ENCODE measurements around the gene SHANK3.

SHANK3 gene

GRCh38 chr22:50672471-50673230 is at the start of gene SHANK3:
Gene SHANK3 (plus strand): TSS chr22:50672823.
- peaks cover 0 to 18% (median 15%) of the 10 kb centered on the region in 4 donors for H3K4me1 ChIP-seq
- no peak for TF ChIP-seq CTCF (IDR thresholded peaks at IDR 0.05)
- peak within 1 kb of the TSS; percentile 37 to 48 for H3K4me3 ChIP-seq
- H3K27me3 ChIP-seq = peaks cover 0 to 69% of the 10 kb centered on the region in 2 donors
- intact Hi-C loops (cut with DNase I; ENCODE audit: low total_unique reads) = no loop called here
- H3K27ac ChIP-seq = no peak within 1 kb of the TSS
- DNase-seq = peak in 1 of 2 donors; percentile 28
- no peaks in the 10 kb centered on the region for H3K9me3 ChIP-seq
- H3K36me3 ChIP-seq = no peaks in the 10 kb centered on the region

DNA sequence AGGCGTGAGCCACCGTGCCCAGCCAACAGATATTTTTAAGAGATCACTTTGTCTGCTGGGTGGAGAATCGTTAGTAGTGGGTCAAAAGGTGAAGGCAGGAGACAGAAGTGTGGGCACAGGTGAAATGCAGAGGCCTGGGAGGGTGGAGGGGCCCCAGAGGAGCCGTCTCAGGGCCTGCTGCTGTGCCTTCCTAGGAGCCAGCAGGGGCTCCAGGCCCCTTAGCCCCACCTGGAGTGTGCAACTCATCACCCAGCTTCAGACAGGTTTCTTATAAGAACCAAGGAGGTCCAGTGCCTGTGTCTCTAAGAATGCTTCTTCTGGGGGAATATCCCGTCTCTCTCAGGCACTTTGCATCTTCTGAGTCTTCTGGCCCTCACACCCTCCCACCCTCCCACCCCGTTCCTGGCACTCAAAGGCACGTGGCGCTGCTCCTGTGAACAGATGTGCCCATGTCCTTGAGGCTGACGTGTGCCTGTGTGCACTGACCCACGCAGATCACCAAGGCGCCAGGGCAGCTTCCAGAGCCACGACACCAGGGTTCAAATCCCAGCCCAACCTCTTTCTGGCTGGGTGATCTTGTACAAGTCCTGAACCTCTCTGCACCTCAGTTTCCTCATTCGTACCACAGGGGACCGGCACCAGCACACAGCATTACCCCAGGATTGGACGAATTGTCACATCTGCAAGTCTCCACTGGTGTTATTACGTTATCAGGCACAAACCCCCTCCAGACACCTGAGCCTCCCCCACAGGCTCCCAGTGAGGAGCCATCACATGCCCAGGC is 48.1 kb upstream of the SHANK3 start:
- H3K27me3 ChIP-seq = peaks cover 0 to 16% of the 10 kb centered on the region in 2 donors
- H3K4me3 ChIP-seq = no peak overlapping the region
- no peak for TF ChIP-seq CTCF (IDR thresholded peaks at IDR 0.05)
- H3K27ac ChIP-seq = no peak overlapping the region
- peaks cover 0 to 16% (median 0%) of the 10 kb centered on the region in 3 donors for H3K36me3 ChIP-seq
- intact Hi-C loops (cut with DNase I; ENCODE audit: low total_unique reads) = no loop called here
- peaks cover 0 to 33% (median 23%) of the 10 kb centered on the region in 4 donors for H3K4me1 ChIP-seq
- H3K9me3 ChIP-seq = no peaks in the 10 kb centered on the region
- no peak for DNase-seq

- Histone ChIP-seq H3K36me3 (peaks cover 0 to 16% (median 0%) of the 10 kb centered on the region in 3 donors), H3K27me3 (peaks cover 0 to 10% of the 10 kb centered on the region in 2 donors), H3K27ac (no peak overlapping the region), H3K9me3 (no peaks in the 10 kb centered on the region), H3K4me3 (no peak overlapping the region), H3K4me1 (peaks cover 0 to 30% (median 21%) of the 10 kb centered on the region in 4 donors)
- no peak for TF ChIP-seq CTCF (IDR thresholded peaks at IDR 0.05)
- DNase-seq = no peak
- intact Hi-C loops (cut with DNase I; ENCODE audit: low total_unique reads) = no loop called here
Observed at GRCh38 chr22:50625131-50625567, 47.5 kb upstream of the SHANK3 start.

DNA sequence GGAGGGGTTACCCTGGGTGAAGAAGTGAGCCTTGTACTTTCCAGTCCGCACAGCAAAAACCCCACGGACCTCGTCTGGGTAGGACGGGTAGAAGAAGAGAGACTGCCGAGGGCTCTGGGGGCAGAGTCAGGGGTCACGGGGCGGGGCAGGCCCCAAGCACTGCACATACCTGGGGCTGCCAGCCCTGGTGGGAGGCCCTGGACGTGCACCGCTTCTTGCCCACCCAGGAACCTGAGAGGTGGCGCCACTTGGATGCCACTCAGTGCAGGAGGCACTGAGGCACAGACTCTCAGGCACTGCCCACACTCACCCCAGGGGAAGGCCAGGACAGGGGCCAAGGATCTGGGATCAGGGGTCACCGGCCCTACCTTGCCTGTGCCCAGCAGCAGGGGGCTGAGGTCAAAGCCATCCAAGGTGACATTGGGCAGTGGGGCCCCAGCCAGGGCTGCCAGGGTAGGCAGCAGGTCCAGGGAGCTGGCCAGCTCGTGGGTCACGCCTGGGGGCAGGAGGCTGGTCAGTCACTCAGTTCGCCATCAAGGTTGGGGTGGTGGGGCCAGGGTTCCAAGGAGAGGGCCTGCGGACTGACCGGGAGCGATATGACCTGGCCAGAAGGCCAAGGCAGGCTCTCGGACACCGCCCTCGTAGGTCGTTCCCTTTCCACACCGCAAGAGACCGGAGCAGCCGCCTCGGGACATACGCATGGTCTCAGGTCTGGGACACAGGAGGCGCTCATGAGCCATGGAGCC is 46.9 kb upstream of the SHANK3 start:
- Histone ChIP-seq H3K36me3 (peaks cover 0 to 16% (median 0%) of the 10 kb centered on the region in 3 donors), H3K4me1 (peaks cover 0 to 24% (median 18%) of the 10 kb centered on the region in 4 donors), H3K9me3 (no peaks in the 10 kb centered on the region), H3K4me3 (no peak overlapping the region), H3K27ac (no peak overlapping the region), H3K27me3 (peaks cover 0 to 7% of the 10 kb centered on the region in 2 donors)
- intact Hi-C loops (cut with DNase I; ENCODE audit: low total_unique reads) = no loop called here
- no peak for TF ChIP-seq CTCF (IDR thresholded peaks at IDR 0.05)
- no peak for DNase-seq

GRCh38 chr22:50626314-50626849 is 46.2 kb upstream of the SHANK3 start:
- intact Hi-C loops (cut with DNase I; ENCODE audit: low total_unique reads) = no loop called here
- H3K27ac ChIP-seq = no peak overlapping the region
- TF ChIP-seq CTCF (IDR thresholded peaks at IDR 0.05) = no peak

More at GRCh38 chr22:50626314-50626849, 46.2 kb upstream of the SHANK3 start:
- DNase-seq = no peak
- no peaks in the 10 kb centered on the region for H3K9me3 ChIP-seq
- H3K36me3 ChIP-seq = peaks cover 0 to 16% (median 0%) of the 10 kb centered on the region in 3 donors
- no peak overlapping the region for H3K4me3 ChIP-seq
- H3K4me1 ChIP-seq = peaks cover 0 to 20% (median 17%) of the 10 kb centered on the region in 4 donors
- peaks cover 0 to under 1% of the 10 kb centered on the region in 2 donors for H3K27me3 ChIP-seq

All from tibial artery (tissue), 4 donors.